Naive thymus-derived CD8-positive, alpha-beta T cell (primary cell): ENCODE data around the gene FGFR4. TPM values are rescaled to one million over a fixed set of nuclear protein-coding genes. Genes with fewer than 3 reads are reported as not detected.

ENCODE experiments used
- ATAC-seq, 2 donors: fragments of 150-1000 bp; cut with Tn5 transposase in 1 of 2; sonication (Bioruptor Pico), chemical (Tn5 transposase) in 1 of 2; 1 replicate in 1 of 2; 2 replicates in 1 of 2; pipeline ENCODE4 v1.10.0; 2021; ENCODE audit warnings: mild to moderate bottlenecking in 2 of 2, moderate library complexity in 2 of 2
- POLR2A ChIA-PET: fragments of 350-600 bp; sonication (Branson Sonifier 250); formaldehyde crosslinking; loops from one replicate; lab custom pipeline; 2021; ENCODE audit warnings: antibody characterized with exemption; lab: Charles Lee
- DNase-seq, 10 donors: peaks; one replicate each; pipeline versions ENCODE4 v3.0.0 to v3.0.0-alpha.2; 2020 to 2022
- H3K27ac Mint-ChIP-seq, 10 donors: one replicate each; pipeline ENCODE4 v1.8.0; 2020 to 2022; ENCODE audit warnings: mild to moderate bottlenecking in 10 of 10, mixed read lengths in 10 of 10, moderate library complexity in 4 of 10, inconsistent platforms in 1 of 10
- H3K27me3 Mint-ChIP-seq, 5 donors: one replicate each; pipeline ENCODE4 v1.8.0; 2021 to 2022; ENCODE audit warnings: mixed read lengths in 5 of 5
- H3K36me3 Mint-ChIP-seq, 3 donors: one replicate each; pipeline ENCODE4 v1.8.0; 2020 to 2022; ENCODE audit warnings: mixed read lengths in 3 of 3, mild to moderate bottlenecking in 2 of 3, inconsistent platforms in 1 of 3
- H3K4me1 Mint-ChIP-seq, 4 donors: one replicate each; pipeline ENCODE4 v1.8.0; 2021 to 2022; ENCODE audit warnings: mixed read lengths in 4 of 4
- H3K4me3 Mint-ChIP-seq, 10 donors: one replicate each; pipeline ENCODE4 v1.8.0; 2020 to 2022; ENCODE audit warnings: mild to moderate bottlenecking in 10 of 10, mixed read lengths in 10 of 10, moderate library complexity in 6 of 10, inconsistent platforms in 1 of 10
- H3K9me3 Mint-ChIP-seq, 9 donors: one replicate each; pipeline ENCODE4 v1.8.0; 2020 to 2022; ENCODE audit warnings: mixed read lengths in 9 of 9, mild to moderate bottlenecking in 3 of 9, inconsistent platforms in 1 of 9, moderate library complexity in 1 of 9
- polyA plus RNA-seq, 3 donors: library from polyadenylated mRNA; unstranded; fragments of 300-500 nt; fragmentation: Illumina TruSeq; gene quantifications; one replicate each; pipeline ENCODE4 v1.2.3, GENCODE V29; 2021
- total RNA-seq, 8 experiments: library from RNA in 2 of 8; stranded (reverse) in 2 of 8; gene quantifications; one replicate each; pipeline ENCODE4 v1.2.3 and lab custom pipeline; 2021 to 2026

FGFR4 gene
- total and polyA plus RNA-seq, 5 experiments from 2014 or later: 0.23 to 3.0 (median 1.3) TPM; not detected in 1

- H3K36me3 Mint-ChIP-seq: no peaks in the 10 kb centered on the region
- H3K9me3 Mint-ChIP-seq: no peaks in the 10 kb centered on the region
- POLR2A ChIA-PET: interaction anchor here (0.6 to 3.6 kb wide), 3 partner anchors 20 to 277 kb away, joined by 3 to 35 read pairs (median 4); partner anchors contain the start of gene NSD1
- H3K4me3 Mint-ChIP-seq: no peak overlapping the region
- ATAC-seq: no peak
- H3K27me3 Mint-ChIP-seq: no peaks in the 10 kb centered on the region
- no peak for DNase-seq
- H3K27ac Mint-ChIP-seq: no peak overlapping the region
- peaks cover 7 to 34% (median 19%) of the 10 kb centered on the region in 4 donors for H3K4me1 Mint-ChIP-seq
Measured at GRCh38 chr5:177112589-177113220, 26.0 kb downstream of the FGFR4 start.

- Mint-ChIP-seq H3K4me3 (peak overlapping the region in 3 of 10 donors; percentile 2 to 56 (median 4)), H3K36me3 (no peaks in the 10 kb centered on the region)
Measured at GRCh38 chr5:177113566-177114424, 27.1 kb downstream of the FGFR4 start.

GRCh38 chr5:177116631-177117373, 30.1 kb downstream of the FGFR4 start:
- ATAC-seq (peak; percentile 98 to 99), DNase-seq (peak; percentile 69 to 91 (median 76))
- H3K4me1 Mint-ChIP-seq: peaks cover 7 to 30% (median 19%) of the 10 kb centered on the region in 4 donors
- peak overlapping the region; percentile 73 to 96 (median 90) for H3K27ac Mint-ChIP-seq
- peak overlapping the region; percentile 57 to 86 (median 82) for H3K4me3 Mint-ChIP-seq
- POLR2A ChIA-PET: interaction anchor here (0.7 to 3.7 kb wide), 2 partner anchors 16 to 162 kb away, joined by 4 to 43 read pairs; partner anchors contain the start of gene NSD1
- H3K27me3 Mint-ChIP-seq: no peaks in the 10 kb centered on the region
- no peaks in the 10 kb centered on the region for H3K9me3 Mint-ChIP-seq
- H3K36me3 Mint-ChIP-seq: no peaks in the 10 kb centered on the region

More at GRCh38 chr5:177113566-177114424, 27.1 kb downstream of the FGFR4 start:
- ATAC-seq: peak; percentile 31 to 49
- Mint-ChIP-seq H3K4me1 (peaks cover 7 to 34% (median 20%) of the 10 kb centered on the region in 4 donors), H3K27ac (peak overlapping the region in 4 of 10 donors; percentile 10 to 65 (median 44)), H3K27me3 (no peaks in the 10 kb centered on the region), H3K9me3 (no peaks in the 10 kb centered on the region)
- POLR2A ChIA-PET: interaction anchor here (0.5 to 3.6 kb wide), 8 partner anchors 15 to 706 kb away, joined by 3 to 35 read pairs (median 4); partner anchors contain the start of gene NSD1
- peak; percentile 59 to 89 (median 76) for DNase-seq

- POLR2A ChIA-PET: interaction anchor here (0.7 to 3.7 kb wide), 4 partner anchors 12 to 161 kb away, joined by 3 to 43 read pairs (median 5); partner anchors contain the start of gene NSD1
Measured at GRCh38 chr5:177117441-177118045, 30.8 kb downstream of the FGFR4 start.

GRCh38 chr5:177122566-177122965, 35.9 kb downstream of the FGFR4 start:
- ATAC-seq: no peak
- Mint-ChIP-seq H3K4me1 (peaks cover 0 to 10% (median 5%) of the 10 kb centered on the region in 4 donors), H3K4me3 (peak overlapping the region in 1 of 10 donors; percentile 8), H3K9me3 (no peaks in the 10 kb centered on the region), H3K27ac (peak overlapping the region in 1 of 10 donors; percentile 17), H3K36me3 (no peaks in the 10 kb centered on the region), H3K27me3 (no peaks in the 10 kb centered on the region)
- POLR2A ChIA-PET: interaction anchor here (0.7 to 1.2 kb wide), 2 partner anchors 8 to 12 kb away, joined by 3 to 7 read pairs; partner anchors contain the start of gene NSD1
- DNase-seq: no peak

More at GRCh38 chr5:177117441-177118045, 30.8 kb downstream of the FGFR4 start:
- Mint-ChIP-seq H3K4me3 (peak overlapping the region in 5 of 10 donors; percentile 66 to 83 (median 82)), H3K9me3 (no peaks in the 10 kb centered on the region), H3K27me3 (no peaks in the 10 kb centered on the region), H3K36me3 (no peaks in the 10 kb centered on the region), H3K27ac (peak overlapping the region in 7 of 10 donors; percentile 73 to 96 (median 89)), H3K4me1 (peaks cover 7 to 27% (median 19%) of the 10 kb centered on the region in 4 donors)
- DNase-seq (no peak), ATAC-seq (no peak)

- POLR2A ChIA-PET: interaction anchor here (0.6 to 1.7 kb wide), 2 partner anchors 10 to 25 kb away, joined by 5 to 10 read pairs; partner anchors contain the start of gene NSD1
- Mint-ChIP-seq H3K27me3 (no peaks in the 10 kb centered on the region), H3K36me3 (no peaks in the 10 kb centered on the region), H3K4me3 (no peak overlapping the region), H3K4me1 (peaks cover 9 to 20% (median 14%) of the 10 kb centered on the region in 4 donors), H3K9me3 (no peaks in the 10 kb centered on the region), H3K27ac (peak overlapping the region in 2 of 10 donors; percentile 39 to 57)
- no peak for ATAC-seq
- DNase-seq: no peak
Measured at GRCh38 chr5:177123789-177124485, 37.2 kb downstream of the FGFR4 start.

GRCh38 chr5:177124486-177124991, 37.8 kb downstream of the FGFR4 start:
- ATAC-seq: peak in 1 of 2 donors; percentile 43
- POLR2A ChIA-PET: interaction anchor here (0.5 to 1.7 kb wide), 3 partner anchors 9 to 46 kb away, joined by 3 to 10 read pairs (median 5); partner anchors contain the start of gene NSD1

GRCh38 chr5:177126771-177127170, 40.1 kb downstream of the FGFR4 start:
- no peaks in the 10 kb centered on the region for H3K9me3 Mint-ChIP-seq
- peak overlapping the region in 1 of 10 donors; percentile 79 for H3K27ac Mint-ChIP-seq
- ATAC-seq (no peak), DNase-seq (no peak)
- no peaks in the 10 kb centered on the region for H3K27me3 Mint-ChIP-seq
- H3K36me3 Mint-ChIP-seq: no peaks in the 10 kb centered on the region
- H3K4me3 Mint-ChIP-seq: no peak overlapping the region
- POLR2A ChIA-PET: interaction anchor here (0.6 kb wide), 1 partner anchor 1499 kb away, joined by 4 read pairs; no protein-coding TSS in a partner anchor
- H3K4me1 Mint-ChIP-seq: peaks cover 24 to 45% (median 37%) of the 10 kb centered on the region in 4 donors

More at GRCh38 chr5:177124486-177124991, 37.8 kb downstream of the FGFR4 start:
- Mint-ChIP-seq H3K4me1 (peaks cover 15 to 26% (median 20%) of the 10 kb centered on the region in 4 donors), H3K36me3 (no peaks in the 10 kb centered on the region), H3K27me3 (no peaks in the 10 kb centered on the region), H3K4me3 (no peak overlapping the region), H3K9me3 (no peaks in the 10 kb centered on the region), H3K27ac (peak overlapping the region in 2 of 10 donors; percentile 4 to 53)
- no peak for DNase-seq

- Mint-ChIP-seq H3K36me3 (no peaks in the 10 kb centered on the region), H3K9me3 (no peaks in the 10 kb centered on the region), H3K4me3 (peak overlapping the region in 8 of 10 donors; percentile 38 to 74 (median 56)), H3K27ac (peak overlapping the region in 8 of 10 donors; percentile 37 to 93 (median 56)), H3K27me3 (no peaks in the 10 kb centered on the region), H3K4me1 (peaks cover 24 to 45% (median 36%) of the 10 kb centered on the region in 4 donors)
- ATAC-seq: no peak
- POLR2A ChIA-PET: interaction anchor here (0.5 to 1.9 kb wide), 3 partner anchors 10 to 188 kb away, joined by 3 to 6 read pairs (median 3); no protein-coding TSS in a partner anchor
- DNase-seq: peak in 3 of 10 donors; percentile 19 to 44 (median 31)
Measured at GRCh38 chr5:177128551-177128981, 41.9 kb downstream of the FGFR4 start.
